HepG2 (cell line): ENCODE measurements around the gene SLC20A1. TPM values are rescaled to one million over a fixed set of nuclear protein-coding genes. Genes with fewer than 3 reads are reported as not detected.

Experiments
- CENPX ChIP-seq: sonication (generic); formaldehyde crosslinking; IDR thresholded peaks from 2 replicates; pipeline ENCODE4 v1.9.0; 2021; ENCODE audit warnings: mild to moderate bottlenecking, missing genetic modification reagents, moderate library complexity
- EHMT2 ChIP-seq: fragments of 200-600 bp; sonication (generic); IDR thresholded peaks from 2 replicates; pipeline ENCODE4 v1.7.0; 2017; ENCODE audit warnings: antibody characterized with exemption, low read depth, low read length, borderline replicate concordance
- HNRNPH1 ChIP-seq: fragments of 200-400 bp; formaldehyde crosslinking; optimal IDR thresholded peaks from 2 replicates; pipeline ENCODE3; 2017; ENCODE audit warnings: mild to moderate bottlenecking, low read depth, low read length
- MAF1 ChIP-seq: sonication (generic); formaldehyde crosslinking; IDR thresholded peaks from 2 replicates; pipeline ENCODE4 v1.5.0; 2020; ENCODE audit warnings: missing genetic modification reagents, borderline replicate concordance
- MBNL3 ChIP-seq: fragments of 250-450 bp; sonication (Bioruptor Pico); conservative IDR thresholded peaks from 2 replicates; pipeline ENCODE4 v1.8.0; 2022; ENCODE audit warnings: mild to moderate bottlenecking, inconsistent platforms
- NFIB ChIP-seq: sonication (generic); formaldehyde crosslinking; IDR thresholded peaks from 2 replicates; pipeline ENCODE4 v1.9.0; 2021; ENCODE audit warnings: missing genetic modification reagents, mild to moderate bottlenecking, borderline replicate concordance
- NFIC ChIP-seq: IDR thresholded peaks from 2 replicates; pipeline ENCODE4 v1.6.1; 2012; ENCODE audit warnings: mild to moderate bottlenecking, low read length, inconsistent platforms
- ZHX2 ChIP-seq, 2 experiments: sonication (generic) in 1 of 2; formaldehyde crosslinking in 1 of 2; IDR thresholded peaks; 2 replicates each; pipeline versions ENCODE4 v1.6.1 to v1.9.0; 2014 to 2022; ENCODE audit warnings: antibody characterized with exemption in 1 of 2, borderline replicate concordance in 1 of 2, inconsistent platforms in 1 of 2, low read depth in 1 of 2, missing genetic modification reagents in 1 of 2
- ZNF124 ChIP-seq: sonication (generic); formaldehyde crosslinking; IDR thresholded peaks from 2 replicates; pipeline ENCODE4 v1.4.0; 2020; ENCODE audit warnings: missing genetic modification reagents
- ZNF704 ChIP-seq: sonication (generic); formaldehyde crosslinking; IDR thresholded peaks from 2 replicates; pipeline ENCODE4 v1.8.1; 2023; ENCODE audit warnings: mild to moderate bottlenecking, inconsistent platforms, moderate library complexity, missing genetic modification reagents, borderline replicate concordance
- ZSCAN20 ChIP-seq: sonication (generic); formaldehyde crosslinking; IDR thresholded peaks from 2 replicates; pipeline ENCODE4 v1.4.0; 2020; ENCODE audit warnings: missing genetic modification reagents, mild to moderate bottlenecking, borderline replicate concordance
- polyA plus RNA-seq, 8 experiments: library from polyadenylated mRNA; depleted of rRNA in 3 of 8; stranded (reverse) in 7 of 8; unstranded in 1 of 8; fragments of >200 nt; fragmentation: Illumina TruSeq in 4 of 8; extraction: Trizol in 4 of 8; gene quantifications; 2 replicates each; pipeline versions ENCODE4 v1.2.1 to v1.2.3, GENCODE V29; 2011 to 2016; ENCODE audit warnings: low read depth in 4 of 8, missing spikeins in 1 of 8, mixed read lengths in 1 of 8; ENCODE audit not compliant: insufficient read depth in 1 of 8
- total RNA-seq, 5 experiments: library from RNA; depleted of rRNA; stranded (reverse); fragments of >200 nt; fragmentation: Illumina TruSeq; extraction: Trizol; gene quantifications; 2 replicates each; pipeline ENCODE4 v1.2.3, GENCODE V29; 2016; ENCODE audit warnings: low read depth in 1 of 5
- TF ChIP-seq, protein P1 (sequence below): sonication (generic); formaldehyde crosslinking; IDR thresholded peaks from 2 replicates; pipeline ENCODE4 v1.5.0; 2020; ENCODE audit warnings: mild to moderate bottlenecking, missing genetic modification reagents
- TF ChIP-seq, protein P2 (sequence below): sonication (generic); formaldehyde crosslinking; IDR thresholded peaks from 2 replicates; pipeline ENCODE4 v1.8.0; 2022; ENCODE audit warnings: mild to moderate bottlenecking, missing genetic modification reagents, moderate library complexity
- TF ChIP-seq, protein P3 (sequence below): sonication (generic); formaldehyde crosslinking; IDR thresholded peaks from 2 replicates; pipeline ENCODE4 v1.4.0; 2020; ENCODE audit warnings: mild to moderate bottlenecking, missing genetic modification reagents

The SLC20A1 gene
- total and polyA plus RNA-seq, 2 of the 13 experiments (the other 11 are each of a cell fraction or from before 2014, with no cell fraction given) = 54.0 to 85.9 TPM

DNA sequence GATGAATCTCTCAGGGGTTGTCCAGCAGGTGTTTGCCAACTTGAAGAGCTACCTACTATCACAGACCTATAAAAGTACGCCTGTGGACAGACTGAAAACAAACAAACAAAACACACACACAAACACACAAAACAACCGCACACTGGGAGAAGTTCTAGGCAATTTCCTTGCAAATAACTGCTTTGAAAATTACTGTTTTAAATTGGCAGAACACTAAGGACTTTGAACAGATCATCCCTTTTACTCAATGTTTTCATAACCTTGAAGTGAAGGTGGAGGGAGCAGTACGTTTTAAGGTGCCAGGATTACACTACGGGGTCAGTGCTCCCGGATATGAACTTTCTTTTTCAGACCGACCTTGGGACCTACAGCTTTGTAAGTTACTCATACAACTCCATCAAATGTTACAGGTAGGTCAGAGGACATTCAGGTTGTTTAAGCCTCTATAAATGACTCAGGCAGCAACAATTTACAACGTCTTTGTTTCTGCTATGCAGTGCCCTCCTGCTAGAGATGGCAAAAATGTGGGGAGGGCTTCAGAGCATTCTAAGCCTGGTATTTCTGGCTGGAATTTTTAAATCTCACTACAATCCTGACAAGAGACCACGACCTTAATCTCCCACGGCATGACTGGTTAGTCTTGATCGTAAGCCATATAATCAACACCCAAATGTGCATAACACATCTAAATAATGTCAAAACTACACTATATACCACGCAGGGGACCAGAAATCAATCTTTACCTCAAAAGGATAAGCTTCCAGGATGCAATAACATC is 1.4 kb upstream of the SLC20A1 start (continued):
- TF ChIP-seq, protein P1, sequence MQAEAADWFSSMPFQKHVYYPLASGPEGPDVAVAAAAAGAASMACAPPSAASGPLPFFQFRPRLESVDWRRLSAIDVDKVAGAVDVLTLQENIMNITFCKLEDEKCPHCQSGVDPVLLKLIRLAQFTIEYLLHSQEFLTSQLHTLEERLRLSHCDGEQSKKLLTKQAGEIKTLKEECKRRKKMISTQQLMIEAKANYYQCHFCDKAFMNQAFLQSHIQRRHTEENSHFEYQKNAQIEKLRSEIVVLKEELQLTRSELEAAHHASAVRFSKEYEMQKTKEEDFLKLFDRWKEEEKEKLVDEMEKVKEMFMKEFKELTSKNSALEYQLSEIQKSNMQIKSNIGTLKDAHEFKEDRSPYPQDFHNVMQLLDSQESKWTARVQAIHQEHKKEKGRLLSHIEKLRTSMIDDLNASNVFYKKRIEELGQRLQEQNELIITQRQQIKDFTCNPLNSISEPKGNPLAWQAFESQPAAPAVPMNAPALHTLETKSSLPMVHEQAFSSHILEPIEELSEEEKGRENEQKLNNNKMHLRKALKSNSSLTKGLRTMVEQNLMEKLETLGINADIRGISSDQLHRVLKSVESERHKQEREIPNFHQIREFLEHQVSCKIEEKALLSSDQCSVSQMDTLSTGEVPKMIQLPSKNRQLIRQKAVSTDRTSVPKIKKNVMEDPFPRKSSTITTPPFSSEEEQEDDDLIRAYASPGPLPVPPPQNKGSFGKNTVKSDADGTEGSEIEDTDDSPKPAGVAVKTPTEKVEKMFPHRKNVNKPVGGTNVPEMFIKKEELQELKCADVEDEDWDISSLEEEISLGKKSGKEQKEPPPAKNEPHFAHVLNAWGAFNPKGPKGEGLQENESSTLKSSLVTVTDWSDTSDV (CRISPR knock-in tag) = no peak
- TF ChIP-seq ZSCAN20 (CRISPR knock-in tag) = no peak
- TF ChIP-seq, protein P2, sequence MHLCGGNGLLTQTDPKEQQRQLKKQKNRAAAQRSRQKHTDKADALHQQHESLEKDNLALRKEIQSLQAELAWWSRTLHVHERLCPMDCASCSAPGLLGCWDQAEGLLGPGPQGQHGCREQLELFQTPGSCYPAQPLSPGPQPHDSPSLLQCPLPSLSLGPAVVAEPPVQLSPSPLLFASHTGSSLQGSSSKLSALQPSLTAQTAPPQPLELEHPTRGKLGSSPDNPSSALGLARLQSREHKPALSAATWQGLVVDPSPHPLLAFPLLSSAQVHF (CRISPR knock-in tag) = no peak
- no peak for TF ChIP-seq MAF1 (CRISPR knock-in tag)
- no peak for TF ChIP-seq MBNL3
- peak; percentile 96 for TF ChIP-seq NFIC
- TF ChIP-seq ZHX2 (IDR thresholded peaks at IDR 0.05; ENCODE audit: low read depth) = no peak
- no peak; the same call in 1 of the 2 replicates for TF ChIP-seq ZHX2 (CRISPR knock-in tag; IDR thresholded peaks at IDR 0.05; ENCODE audit: borderline replicate concordance)
- TF ChIP-seq, protein P3, sequence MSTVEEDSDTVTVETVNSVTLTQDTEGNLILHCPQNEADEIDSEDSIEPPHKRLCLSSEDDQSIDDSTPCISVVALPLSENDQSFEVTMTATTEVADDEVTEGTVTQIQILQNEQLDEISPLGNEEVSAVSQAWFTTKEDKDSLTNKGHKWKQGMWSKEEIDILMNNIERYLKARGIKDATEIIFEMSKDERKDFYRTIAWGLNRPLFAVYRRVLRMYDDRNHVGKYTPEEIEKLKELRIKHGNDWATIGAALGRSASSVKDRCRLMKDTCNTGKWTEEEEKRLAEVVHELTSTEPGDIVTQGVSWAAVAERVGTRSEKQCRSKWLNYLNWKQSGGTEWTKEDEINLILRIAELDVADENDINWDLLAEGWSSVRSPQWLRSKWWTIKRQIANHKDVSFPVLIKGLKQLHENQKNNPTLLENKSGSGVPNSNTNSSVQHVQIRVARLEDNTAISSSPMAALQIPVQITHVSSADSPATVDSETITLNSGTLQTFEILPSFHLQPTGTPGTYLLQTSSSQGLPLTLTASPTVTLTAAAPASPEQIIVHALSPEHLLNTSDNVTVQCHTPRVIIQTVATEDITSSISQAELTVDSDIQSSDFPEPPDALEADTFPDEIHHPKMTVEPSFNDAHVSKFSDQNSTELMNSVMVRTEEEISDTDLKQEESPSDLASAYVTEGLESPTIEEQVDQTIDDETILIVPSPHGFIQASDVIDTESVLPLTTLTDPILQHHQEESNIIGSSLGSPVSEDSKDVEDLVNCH (CRISPR knock-in tag) = no peak; the same call in 1 of the 2 replicates
- peak; percentile 45; the same call in 1 of the 2 replicates for TF ChIP-seq EHMT2
- TF ChIP-seq NFIB (CRISPR knock-in tag) = no peak
- no peak for TF ChIP-seq HNRNPH1
- no peak for TF ChIP-seq ZNF704 (CRISPR knock-in tag)
- TF ChIP-seq ZNF124 (CRISPR knock-in tag) = peak; percentile 62; the same call in 1 of the 2 replicates
- no peak for TF ChIP-seq CENPX (CRISPR knock-in tag)
